Activated T-cell treated with anti-CD3 and anti-CD28 coated beads, Interleukin-2, amount 50 U/mL, for 24 hours (primary cell): ENCODE data around the gene FRS2.

Experiments used
- DNase-seq: peaks from one replicate; pipeline ENCODE4 v3.0.0-alpha.2; 2020
- H3K27ac Mint-ChIP-seq: 2 replicates; pipeline ENCODE4 v1.8.0; 2020; ENCODE audit warnings: mild to moderate bottlenecking, mixed read lengths
- H3K27me3 Mint-ChIP-seq: 2 replicates; pipeline ENCODE4 v1.8.0; 2020; ENCODE audit warnings: mixed read lengths
- H3K36me3 Mint-ChIP-seq: 2 replicates; pipeline ENCODE4 v1.8.0; 2020; ENCODE audit warnings: low read depth, mixed read lengths
- H3K4me1 Mint-ChIP-seq: 2 replicates; pipeline ENCODE4 v1.8.0; 2020; ENCODE audit warnings: low read depth, mixed read lengths
- H3K4me3 Mint-ChIP-seq: 2 replicates; pipeline ENCODE4 v1.8.0; 2020; ENCODE audit warnings: mild to moderate bottlenecking, moderate library complexity, mixed read lengths
- H3K9me3 Mint-ChIP-seq: 2 replicates; pipeline ENCODE4 v1.8.0; 2020; ENCODE audit warnings: mixed read lengths

Gene FRS2

GRCh38 chr12:69502345-69503081, 32.3 kb downstream of the FRS2 start:
- no peaks in the 10 kb centered on the region for H3K27me3 Mint-ChIP-seq
- H3K27ac Mint-ChIP-seq = no peak overlapping the region
- peaks cover 10% of the 10 kb centered on the region for H3K36me3 Mint-ChIP-seq
- H3K4me1 Mint-ChIP-seq = peaks cover 55% of the 10 kb centered on the region
- no peak for DNase-seq
- no peak overlapping the region for H3K4me3 Mint-ChIP-seq
- H3K9me3 Mint-ChIP-seq = no peaks in the 10 kb centered on the region

- Mint-ChIP-seq H3K36me3 (peaks cover 7% of the 10 kb centered on the region), H3K27ac (no peak overlapping the region), H3K27me3 (no peaks in the 10 kb centered on the region), H3K4me3 (no peak overlapping the region), H3K9me3 (no peaks in the 10 kb centered on the region), H3K4me1 (peaks cover 60% of the 10 kb centered on the region)
- no peak for DNase-seq
These were observed 37.9 kb downstream of the FRS2 start for GRCh38 chr12:69508091-69508490.

GRCh38 chr12:69508621-69509020, 38.4 kb downstream of the FRS2 start:
- H3K4me1 Mint-ChIP-seq = peaks cover 58% of the 10 kb centered on the region

GRCh38 chr12:69509308-69509736, 39.1 kb downstream of the FRS2 start:
- DNase-seq = no peak
- H3K4me1 Mint-ChIP-seq = peaks cover 63% of the 10 kb centered on the region
- H3K4me3 Mint-ChIP-seq = no peak overlapping the region
- H3K9me3 Mint-ChIP-seq = no peaks in the 10 kb centered on the region
- H3K36me3 Mint-ChIP-seq = peaks cover 5% of the 10 kb centered on the region
- peak overlapping the region; percentile 22 for H3K27ac Mint-ChIP-seq
- H3K27me3 Mint-ChIP-seq = no peaks in the 10 kb centered on the region

More at GRCh38 chr12:69508621-69509020, 38.4 kb downstream of the FRS2 start:
- no peak overlapping the region for H3K27ac Mint-ChIP-seq
- H3K27me3 Mint-ChIP-seq = no peaks in the 10 kb centered on the region
- no peak overlapping the region for H3K4me3 Mint-ChIP-seq
- H3K9me3 Mint-ChIP-seq = no peaks in the 10 kb centered on the region
- no peak for DNase-seq
- peaks cover 5% of the 10 kb centered on the region for H3K36me3 Mint-ChIP-seq

- H3K36me3 Mint-ChIP-seq = peaks cover 5% of the 10 kb centered on the region
- no peaks in the 10 kb centered on the region for H3K27me3 Mint-ChIP-seq
- no peak overlapping the region for H3K27ac Mint-ChIP-seq
- no peak for DNase-seq
- no peak overlapping the region for H3K4me3 Mint-ChIP-seq
- H3K9me3 Mint-ChIP-seq = no peaks in the 10 kb centered on the region
- H3K4me1 Mint-ChIP-seq = peaks cover 69% of the 10 kb centered on the region
These were observed 40.0 kb downstream of the FRS2 start for GRCh38 chr12:69509904-69510827.

- no peaks in the 10 kb centered on the region for H3K27me3 Mint-ChIP-seq
- peaks cover 72% of the 10 kb centered on the region for H3K4me1 Mint-ChIP-seq
- no peak overlapping the region for H3K27ac Mint-ChIP-seq
- no peaks in the 10 kb centered on the region for H3K9me3 Mint-ChIP-seq
- DNase-seq = no peak
- H3K36me3 Mint-ChIP-seq = peaks cover 5% of the 10 kb centered on the region
- no peak overlapping the region for H3K4me3 Mint-ChIP-seq
These were observed 40.8 kb downstream of the FRS2 start for GRCh38 chr12:69511016-69511415.

GRCh38 chr12:69511469-69512267, 41.5 kb downstream of the FRS2 start:
- H3K27me3 Mint-ChIP-seq = no peaks in the 10 kb centered on the region
- no peaks in the 10 kb centered on the region for H3K9me3 Mint-ChIP-seq
- no peak for DNase-seq
- no peak overlapping the region for H3K4me3 Mint-ChIP-seq
- peaks cover 3% of the 10 kb centered on the region for H3K36me3 Mint-ChIP-seq
- H3K4me1 Mint-ChIP-seq = peaks cover 70% of the 10 kb centered on the region
- no peak overlapping the region for H3K27ac Mint-ChIP-seq

GRCh38 chr12:69512820-69513219, 42.6 kb downstream of the FRS2 start:
- Mint-ChIP-seq H3K9me3 (no peaks in the 10 kb centered on the region), H3K36me3 (peaks cover 2% of the 10 kb centered on the region), H3K4me3 (no peak overlapping the region), H3K4me1 (peaks cover 70% of the 10 kb centered on the region), H3K27ac (no peak overlapping the region), H3K27me3 (no peaks in the 10 kb centered on the region)
- DNase-seq = no peak

- no peaks in the 10 kb centered on the region for H3K9me3 Mint-ChIP-seq
- peaks cover 2% of the 10 kb centered on the region for H3K36me3 Mint-ChIP-seq
- peaks cover 71% of the 10 kb centered on the region for H3K4me1 Mint-ChIP-seq
- no peak overlapping the region for H3K27ac Mint-ChIP-seq
- H3K27me3 Mint-ChIP-seq = no peaks in the 10 kb centered on the region
- H3K4me3 Mint-ChIP-seq = no peak overlapping the region
- DNase-seq = no peak
These were observed 43.1 kb downstream of the FRS2 start for GRCh38 chr12:69513297-69513696.

GRCh38 chr12:69514111-69514510, 43.9 kb downstream of the FRS2 start:
- Mint-ChIP-seq H3K4me3 (no peak overlapping the region), H3K36me3 (peaks cover 3% of the 10 kb centered on the region), H3K4me1 (peaks cover 65% of the 10 kb centered on the region), H3K27me3 (no peaks in the 10 kb centered on the region), H3K27ac (no peak overlapping the region), H3K9me3 (no peaks in the 10 kb centered on the region)
- DNase-seq = no peak

- DNase-seq = no peak
- Mint-ChIP-seq H3K27ac (no peak overlapping the region), H3K27me3 (no peaks in the 10 kb centered on the region), H3K9me3 (peaks cover 4% of the 10 kb centered on the region), H3K36me3 (peaks cover 5% of the 10 kb centered on the region), H3K4me1 (peaks cover 64% of the 10 kb centered on the region), H3K4me3 (no peak overlapping the region)
These were observed 44.7 kb downstream of the FRS2 start for GRCh38 chr12:69514845-69515244.

GRCh38 chr12:69515394-69515930, 45.3 kb downstream of the FRS2 start:
- peaks cover 7% of the 10 kb centered on the region for H3K9me3 Mint-ChIP-seq
- H3K27ac Mint-ChIP-seq = no peak overlapping the region
- no peaks in the 10 kb centered on the region for H3K27me3 Mint-ChIP-seq
- peaks cover 7% of the 10 kb centered on the region for H3K36me3 Mint-ChIP-seq
- peaks cover 64% of the 10 kb centered on the region for H3K4me1 Mint-ChIP-seq
- no peak for DNase-seq
- no peak overlapping the region for H3K4me3 Mint-ChIP-seq

- Mint-ChIP-seq H3K4me1 (peaks cover 58% of the 10 kb centered on the region), H3K9me3 (peaks cover 16% of the 10 kb centered on the region), H3K36me3 (peaks cover 15% of the 10 kb centered on the region), H3K4me3 (no peak overlapping the region), H3K27me3 (no peaks in the 10 kb centered on the region), H3K27ac (no peak overlapping the region)
- no peak for DNase-seq
These were observed 46.8 kb downstream of the FRS2 start for GRCh38 chr12:69516950-69517349.

GRCh38 chr12:69517406-69517805, 47.2 kb downstream of the FRS2 start:
- peaks cover 54% of the 10 kb centered on the region for H3K4me1 Mint-ChIP-seq
- no peak for DNase-seq
- no peak overlapping the region for H3K4me3 Mint-ChIP-seq
- peaks cover 21% of the 10 kb centered on the region for H3K9me3 Mint-ChIP-seq
- H3K36me3 Mint-ChIP-seq = peaks cover 18% of the 10 kb centered on the region
- no peaks in the 10 kb centered on the region for H3K27me3 Mint-ChIP-seq
- H3K27ac Mint-ChIP-seq = no peak overlapping the region
